K562 (cell line): ENCODE results near the gene RALGAPA2. TPM values are rescaled to one million over a fixed set of nuclear protein-coding genes. Genes with fewer than 3 reads are reported as not detected.

Experiments used
- ATAC-seq: fragments of 200-7000 bp; cut with Tn5 transposase; 3 replicates; pipeline ENCODE4 v1.9.1; 2020; ENCODE audit warnings: moderate library complexity
- BruUV-seq: library from RNA; stranded (reverse); fragments of 400-500 nt; replicated peaks from 2 replicates; lab custom pipeline; 2021; lab: Mats Ljungman, UMichigan
- CTCF ChIA-PET: fragments of 300-600 bp; formaldehyde crosslinking; extraction: SDS; loops from one replicate; lab custom pipeline; 2021; ENCODE audit warnings: low intra/inter-chr PET ratio; lab: Yijun Ruan, JAX
- POLR2A ChIA-PET: fragments of 300-600, 350-650 bp; sonication (Branson Sonifier 250); formaldehyde crosslinking; extraction: SDS; loops from one replicate; lab custom pipeline; 2021; ENCODE audit warnings: antibody characterized with exemption, inconsistent platforms; lab: Yijun Ruan, JAX
- DNase-seq, 4 experiments: peaks; one replicate each; pipeline versions ENCODE4 v3.0.0 to v3.0.0-alpha.2; 2011 to 2018; ENCODE audit warnings: low spot score in 3 of 4, mixed read lengths in 3 of 4; ENCODE audit errors: extremely low read depth in 1 of 4
- FAIRE-seq: peaks from 2 replicates; lab custom pipeline; 2011; peaks lifted over from hg19 to GRCh38; lab: Jason Lieb, UNC
- H2AFZ ChIP-seq: 2 replicates; pipeline ENCODE4 v1.6.0; 2011; ENCODE audit warnings: low read depth, low read length, control low read depth, inconsistent platforms
- H3K27ac ChIP-seq: fragments of 200-600 bp; 3 replicates; pipeline ENCODE4 v1.8.0; 2011; ENCODE audit warnings: low read depth, mild to moderate bottlenecking, control low read depth, inconsistent platforms, low read length, moderate library complexity, mixed read lengths; ENCODE audit errors: extremely low read depth
- H3K27me3 ChIP-seq, 2 experiments: fragments of 300-600 bp in 1 of 2; 2 replicates in 1 of 2; 3 replicates in 1 of 2; pipeline versions ENCODE4 v1.6.0 to v1.8.0; 2011; ENCODE audit warnings: inconsistent platforms in 2 of 2, low read length in 2 of 2, mild to moderate bottlenecking in 1 of 2, mixed read lengths in 1 of 2, moderate library complexity in 1 of 2; ENCODE audit not compliant: control insufficient read depth in 2 of 2, insufficient read depth in 2 of 2
- H3K36me3 ChIP-seq: fragments of 300-600 bp; 3 replicates; pipeline ENCODE4 v1.8.0; 2011; ENCODE audit warnings: mild to moderate bottlenecking, low read length, inconsistent platforms; ENCODE audit not compliant: control insufficient read depth, insufficient read depth
- H3K4me1 ChIP-seq, 2 experiments: fragments of 200-600 bp in 1 of 2; replicated peaks in 1 of 2; 2 replicates in 1 of 2; 3 replicates in 1 of 2; pipeline versions ENCODE4 v1.5.1 to v1.8.0; 2011; ENCODE audit warnings: inconsistent platforms in 2 of 2, low read length in 2 of 2, mild to moderate bottlenecking in 1 of 2, mixed read lengths in 1 of 2, moderate library complexity in 1 of 2; ENCODE audit not compliant: control insufficient read depth in 2 of 2, insufficient read depth in 2 of 2
- H3K4me2 ChIP-seq: 2 replicates; pipeline ENCODE4 v1.6.1; 2011; ENCODE audit warnings: low read length, control low read depth, inconsistent platforms, mixed read lengths; ENCODE audit not compliant: insufficient read depth
- H3K4me3 ChIP-seq: fragments of 200-600 bp; sonication (generic), shearing (Covaris generic); 2 replicates; pipeline ENCODE4 v1.5.1; 2016; ENCODE audit warnings: control low read depth, inconsistent platforms
- H3K79me2 ChIP-seq: fragments of 200-600 bp; 3 replicates; pipeline ENCODE4 v1.8.0; 2011; ENCODE audit warnings: low read length, inconsistent platforms; ENCODE audit not compliant: control insufficient read depth, insufficient read depth
- H3K9ac ChIP-seq, 2 experiments: 2 replicates each; pipeline versions ENCODE4 v1.6.0 to v1.6.1; 2011; ENCODE audit warnings: low read depth in 2 of 2, low read length in 2 of 2, control low read depth in 1 of 2, inconsistent platforms in 1 of 2, mild to moderate bottlenecking in 1 of 2, mixed read lengths in 1 of 2; ENCODE audit not compliant: insufficient read depth in 1 of 2
- H3K9me1 ChIP-seq: one replicate; pipeline ENCODE4 v1.6.0; 2011; ENCODE audit warnings: inconsistent platforms, mild to moderate bottlenecking, low read length, moderate library complexity; ENCODE audit not compliant: control insufficient read depth, insufficient read depth
- H3K9me3 ChIP-seq: replicated peaks from 2 replicates; pipeline ENCODE4 v1.5.1; 2011; ENCODE audit warnings: low read depth, low read length, inconsistent platforms; ENCODE audit not compliant: control insufficient read depth, insufficient read depth
- H4K20me1 ChIP-seq: replicated peaks from 2 replicates; pipeline ENCODE4 v1.6.1; 2011; ENCODE audit warnings: low read length, inconsistent platforms, mixed read lengths; ENCODE audit not compliant: control insufficient read depth, insufficient read depth
- FOXP1 ChIP-seq: sonication (generic); formaldehyde crosslinking; IDR thresholded peaks from 2 replicates; pipeline ENCODE4 v1.8.0; 2022; ENCODE audit warnings: mild to moderate bottlenecking, missing genetic modification reagents
- HDAC2 ChIP-seq: fragments of 450-650 bp; IDR thresholded peaks from 2 replicates; pipeline ENCODE4 v1.6.1; 2016; ENCODE audit warnings: mild to moderate bottlenecking
- KLF13 ChIP-seq: fragments of 450-650 bp; IDR thresholded peaks from 2 replicates; pipeline ENCODE4 v1.6.1; 2016; ENCODE audit warnings: missing genetic modification characterization, low read depth, mild to moderate bottlenecking, missing compliant biosample characterization, moderate library complexity, borderline replicate concordance
- MCM2 ChIP-seq: fragments of 450-650 bp; IDR thresholded peaks from 2 replicates; pipeline ENCODE4 v1.6.1; 2017; ENCODE audit warnings: low read depth, mild to moderate bottlenecking
- MCM7 ChIP-seq, 2 experiments: fragments of 450-650 bp; IDR thresholded peaks; 2 replicates each; pipeline ENCODE4 v1.6.1; 2016 to 2018
- PHB ChIP-seq: fragments of 250-450 bp; sonication (Bioruptor Pico); IDR thresholded peaks from 2 replicates; pipeline ENCODE4 v1.5.0; 2021
- RAD21 ChIP-seq, 2 experiments: fragments of 250-450 bp in 1 of 2; fragments of 450-650 bp in 1 of 2; sonication (Bioruptor Pico) in 1 of 2; formaldehyde crosslinking in 1 of 2; IDR thresholded peaks in 1 of 2; conservative IDR thresholded peaks in 1 of 2; 2 replicates each; pipeline versions ENCODE4 v1.4.0 to v1.8.0; 2020 to 2022; ENCODE audit warnings: mild to moderate bottlenecking in 2 of 2, moderate library complexity in 1 of 2
- RBBP5 ChIP-seq: fragments of 200-600 bp; sonication (generic); IDR thresholded peaks from 2 replicates; pipeline ENCODE4 v1.6.1; 2012; ENCODE audit warnings: borderline replicate concordance, mild to moderate bottlenecking, low read length, control low read depth, inconsistent platforms; ENCODE audit not compliant: insufficient read depth, poor library complexity, severe bottlenecking
- RFX1 ChIP-seq: fragments of 450-650 bp; IDR thresholded peaks from 2 replicates; pipeline ENCODE4 v1.6.1; 2016; ENCODE audit warnings: mild to moderate bottlenecking, moderate library complexity
- TFAP4 ChIP-seq: sonication (generic); formaldehyde crosslinking; IDR thresholded peaks from 2 replicates; pipeline ENCODE4 v1.8.0; 2022; ENCODE audit warnings: missing genetic modification reagents, mild to moderate bottlenecking, moderate library complexity, borderline replicate concordance
- THRB ChIP-seq: fragments of 450-650 bp; formaldehyde crosslinking; conservative IDR thresholded peaks from 2 replicates; pipeline ENCODE4 v1.4.0; 2022; ENCODE audit warnings: mild to moderate bottlenecking, missing genetic modification characterization
- TRIM24 ChIP-seq, 2 experiments: fragments of 450-650 bp; IDR thresholded peaks; 2 replicates each; pipeline ENCODE4 v1.6.1; 2016
- U2AF1 ChIP-seq: fragments of 200-400 bp; formaldehyde crosslinking; optimal IDR thresholded peaks from 2 replicates; pipeline ENCODE3; 2017; ENCODE audit warnings: mild to moderate bottlenecking, low read depth, low read length, moderate library complexity
- USF1 ChIP-seq: sonication (generic); formaldehyde crosslinking; IDR thresholded peaks from 2 replicates; pipeline ENCODE4 v1.9.0; 2022; ENCODE audit warnings: mild to moderate bottlenecking, missing genetic modification reagents
- ZFPM2 ChIP-seq: fragments of 250-450 bp; sonication (Bioruptor Pico); IDR thresholded peaks from 2 replicates; pipeline ENCODE4 v1.5.1; 2022; ENCODE audit warnings: mild to moderate bottlenecking
- ZNF507 ChIP-seq: conservative IDR thresholded peaks from 2 replicates; pipeline ENCODE4 v1.6.1; 2017; ENCODE audit warnings: missing genetic modification characterization, missing compliant biosample characterization
- ZNF584 ChIP-seq: fragments of 200-800 bp; sonication (Bioruptor generic); IDR thresholded peaks from 2 replicates; pipeline ENCODE4 v1.6.1; 2016; ENCODE audit warnings: low read depth, mild to moderate bottlenecking, missing genetic modification characterization, missing compliant biosample characterization
- WGBS: fragments of 100-300 bp; shearing (Covaris generic); methylation state at CpG from one replicate; pipeline ENCODE4 v1.1.6; 2016; ENCODE audit warnings: low coverage, mixed read lengths; ENCODE audit not compliant: insufficient coverage; ENCODE audit errors: missing lambda C conversion rate; 5-methylcytosine and 5-hydroxymethylcytosine counted together
- in situ Hi-C: fragments of 300-500 bp; cut with MboI; formaldehyde crosslinking; loops from 4 replicates; pipeline ENCODE4 v1.15.0; 2018; ENCODE audit warnings: inconsistent platforms, mixed read lengths
- intact Hi-C: fragments of 100-400 bp; cut with micrococcal nuclease; formaldehyde crosslinking; loops from 2 replicates; pipeline ENCODE4 v1.14.2; 2022
- polyA plus RNA-seq, 8 experiments: library from polyadenylated mRNA; depleted of rRNA in 4 of 8; stranded (reverse) in 5 of 8; unstranded in 3 of 8; fragments of >200 nt; fragmentation: Nextera tagmentation in 2 of 8; fragmentation: Illumina TruSeq in 1 of 8; extraction: Ambion mirVana in 2 of 8; extraction: Trizol in 1 of 8; gene quantifications; 2 replicates each; pipeline versions ENCODE4 v1.2.1 to v1.2.3, GENCODE V29; 2011 to 2014; ENCODE audit warnings: inconsistent platforms in 1 of 8, missing spikeins in 1 of 8
- total RNA-seq, 7 experiments: library from RNA; depleted of rRNA in 6 of 7; stranded (reverse); fragments of >200 nt in 6 of 7; fragmentation: Illumina TruSeq in 2 of 7; extraction: Trizol in 2 of 7; gene quantifications; 2 replicates each; pipeline versions ENCODE4 v1.2.1 to v1.2.3, GENCODE V29; 2011 to 2021; ENCODE audit warnings: low replicate concordance in 1 of 7
- TF ChIP-seq, protein P1 (sequence below), 3 experiments: IDR thresholded peaks in 2 of 3; conservative IDR thresholded peaks in 1 of 3; 2 replicates each; pipeline ENCODE4 v1.5.1; 2011 to 2012; ENCODE audit warnings: low read length in 3 of 3, mild to moderate bottlenecking in 3 of 3, control low read depth in 2 of 3, improper control_type of control experiment in 1 of 3, inconsistent platforms in 1 of 3, low read depth in 1 of 3, mixed read lengths in 1 of 3, moderate library complexity in 1 of 3; ENCODE audit not compliant: insufficient read depth in 2 of 3

The RALGAPA2 gene
- total and polyA plus RNA-seq, 9 of the 15 experiments (the other 6 are each of a cell fraction or from before 2014, with no cell fraction given): 0.35 to 2.7 (median 1.4) TPM

GRCh38 chr20:20568604-20569205 lies 143.7 kb downstream of the RALGAPA2 start:
- ChIA-PET CTCF (interaction anchor here (0.6 to 1.7 kb wide), 4 partner anchors 208 to 781 kb away, joined by 3 to 6 read pairs (median 4); no protein-coding TSS in a partner anchor), POLR2A (interaction anchor here (0.6 kb wide), 1 partner anchor 149 kb away, joined by 3 read pairs; no protein-coding TSS in a partner anchor)
- 0 out of 3 replicates have a peak, but pooled peaks have one; percentile 44 for ATAC-seq
- Histone ChIP-seq H3K27me3 (no peaks in the 10 kb centered on the region), H3K79me2 (no peaks in the 10 kb centered on the region), H3K9me3 (no peaks in the 10 kb centered on the region), H3K36me3 (no peaks in the 10 kb centered on the region), H3K9ac (no peak overlapping the region), H2AFZ (no peak overlapping the region), H3K27ac (no peak overlapping the region), H3K4me1 (no peaks in the 10 kb centered on the region), H3K4me3 (no peak overlapping the region), H4K20me1 (no peaks in the 10 kb centered on the region), H3K4me2 (no peak overlapping the region), H3K9me1 (no peaks in the 10 kb centered on the region)
- 0% methylated on average over 1 of the region's 3 CpGs for WGBS
- in situ Hi-C loops: loop anchor here (25.0 kb wide), 1 partner anchor 481 kb away; no protein-coding TSS in a partner anchor
- BruUV-seq: no TSS peak
- FAIRE-seq: no peak
- peak; percentile 5 to 20 (median 10) for DNase-seq
- intact Hi-C loops: loop anchor here (1.0 to 2.0 kb wide), 2 partner anchors 208 to 485 kb away; no protein-coding TSS in a partner anchor
- TF ChIP-seq MCM7 (IDR thresholded peaks at IDR 0.05): no peak
- no peak for TF ChIP-seq ZFPM2 (CRISPR knock-in tag)
- TF ChIP-seq HDAC2: no peak
- no peak for TF ChIP-seq TRIM24 (IDR thresholded peaks at IDR 0.05)
- TF ChIP-seq, protein P1, sequence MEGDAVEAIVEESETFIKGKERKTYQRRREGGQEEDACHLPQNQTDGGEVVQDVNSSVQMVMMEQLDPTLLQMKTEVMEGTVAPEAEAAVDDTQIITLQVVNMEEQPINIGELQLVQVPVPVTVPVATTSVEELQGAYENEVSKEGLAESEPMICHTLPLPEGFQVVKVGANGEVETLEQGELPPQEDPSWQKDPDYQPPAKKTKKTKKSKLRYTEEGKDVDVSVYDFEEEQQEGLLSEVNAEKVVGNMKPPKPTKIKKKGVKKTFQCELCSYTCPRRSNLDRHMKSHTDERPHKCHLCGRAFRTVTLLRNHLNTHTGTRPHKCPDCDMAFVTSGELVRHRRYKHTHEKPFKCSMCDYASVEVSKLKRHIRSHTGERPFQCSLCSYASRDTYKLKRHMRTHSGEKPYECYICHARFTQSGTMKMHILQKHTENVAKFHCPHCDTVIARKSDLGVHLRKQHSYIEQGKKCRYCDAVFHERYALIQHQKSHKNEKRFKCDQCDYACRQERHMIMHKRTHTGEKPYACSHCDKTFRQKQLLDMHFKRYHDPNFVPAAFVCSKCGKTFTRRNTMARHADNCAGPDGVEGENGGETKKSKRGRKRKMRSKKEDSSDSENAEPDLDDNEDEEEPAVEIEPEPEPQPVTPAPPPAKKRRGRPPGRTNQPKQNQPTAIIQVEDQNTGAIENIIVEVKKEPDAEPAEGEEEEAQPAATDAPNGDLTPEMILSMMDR (IDR thresholded peaks at IDR 0.05 in 2 of 3, conservative IDR thresholded peaks at IDR 0.05 in 1 of 3; ENCODE audit: insufficient read depth in 2 of 3, low read depth in 1 of 3, low read length in 3 of 3): peak; percentile 52 to 78 (median 55); a peak in 5 of 6 replicates
- no peak for TF ChIP-seq THRB (CRISPR knock-in tag)
- TF ChIP-seq RAD21 (CRISPR knock-in tag; conservative IDR thresholded peaks at IDR 0.05 in 1 of 2, IDR thresholded peaks at IDR 0.05 in 1 of 2): peak; percentile 75 to 77
- no peak for TF ChIP-seq RFX1
- no peak for TF ChIP-seq ZNF507 (tag)
- TF ChIP-seq ZNF584: no peak
- TF ChIP-seq TFAP4 (CRISPR knock-in tag): no peak
- TF ChIP-seq RBBP5: no peak
- no peak for TF ChIP-seq USF1 (CRISPR knock-in tag)
- no peak for TF ChIP-seq PHB
- TF ChIP-seq U2AF1: no peak
- TF ChIP-seq KLF13 (tag): no peak
- no peak for TF ChIP-seq FOXP1 (CRISPR knock-in tag)
- TF ChIP-seq MCM2: no peak
